AG04450 (cell line): ENCODE data around the gene ATXN1L. TPM values are rescaled to one million over a fixed set of nuclear protein-coding genes. Genes with fewer than 3 reads are reported as not detected.
"Not testable (repeated sequence)": the region's sequence is repeated elsewhere in the genome, so short reads cannot be mapped to it uniquely, and the experiment has no call there.

ENCODE experiments used
- CTCF ChIA-PET: fragments of 300-600, 350-600 bp; formaldehyde crosslinking; extraction: SDS; loops from one replicate; lab custom pipeline; 2022; ENCODE audit warnings: antibody characterized with exemption, inconsistent platforms; lab: Charles Lee
- POLR2A ChIA-PET: fragments of 350-600 bp; formaldehyde crosslinking; extraction: SDS; loops from one replicate; lab custom pipeline; 2021; ENCODE audit warnings: antibody characterized with exemption, inconsistent platforms; lab: Yijun Ruan, JAX
- DNase-seq: peaks from one replicate; pipeline ENCODE4 v3.0.0-alpha.2; 2011; ENCODE audit warnings: low read depth, low spot score
- H3K27ac ChIP-seq: one replicate; pipeline ENCODE4 v1.5.1; 2012; ENCODE audit warnings: low read depth, low read length, control low read depth
- H3K27me3 ChIP-seq: one replicate; pipeline ENCODE4 v1.6.0; 2012; ENCODE audit warnings: low read length; ENCODE audit not compliant: control insufficient read depth, insufficient read depth
- H3K4me3 ChIP-seq: 2 replicates; pipeline ENCODE4 v1.5.1; 2011; ENCODE audit warnings: mild to moderate bottlenecking, low read depth, low read length, control low read depth
- H3K9me3 ChIP-seq: 2 replicates; pipeline ENCODE4 v1.5.1; 2012; ENCODE audit warnings: low read length; ENCODE audit not compliant: control insufficient read depth, insufficient read depth
- polyA plus RNA-seq: library from polyadenylated mRNA; depleted of rRNA; stranded (reverse); fragments of >200 nt; gene quantifications from 2 replicates; pipeline ENCODE4 v1.2.3, GENCODE V29; 2011
- TF ChIP-seq, protein P1 (sequence below): IDR thresholded peaks from 2 replicates; pipeline ENCODE4 v1.5.1; 2011; ENCODE audit warnings: low read depth, low read length, control low read depth, inconsistent platforms

Gene ATXN1L
- polyA plus RNA-seq, 1 experiment = 11.3 TPM

DNA sequence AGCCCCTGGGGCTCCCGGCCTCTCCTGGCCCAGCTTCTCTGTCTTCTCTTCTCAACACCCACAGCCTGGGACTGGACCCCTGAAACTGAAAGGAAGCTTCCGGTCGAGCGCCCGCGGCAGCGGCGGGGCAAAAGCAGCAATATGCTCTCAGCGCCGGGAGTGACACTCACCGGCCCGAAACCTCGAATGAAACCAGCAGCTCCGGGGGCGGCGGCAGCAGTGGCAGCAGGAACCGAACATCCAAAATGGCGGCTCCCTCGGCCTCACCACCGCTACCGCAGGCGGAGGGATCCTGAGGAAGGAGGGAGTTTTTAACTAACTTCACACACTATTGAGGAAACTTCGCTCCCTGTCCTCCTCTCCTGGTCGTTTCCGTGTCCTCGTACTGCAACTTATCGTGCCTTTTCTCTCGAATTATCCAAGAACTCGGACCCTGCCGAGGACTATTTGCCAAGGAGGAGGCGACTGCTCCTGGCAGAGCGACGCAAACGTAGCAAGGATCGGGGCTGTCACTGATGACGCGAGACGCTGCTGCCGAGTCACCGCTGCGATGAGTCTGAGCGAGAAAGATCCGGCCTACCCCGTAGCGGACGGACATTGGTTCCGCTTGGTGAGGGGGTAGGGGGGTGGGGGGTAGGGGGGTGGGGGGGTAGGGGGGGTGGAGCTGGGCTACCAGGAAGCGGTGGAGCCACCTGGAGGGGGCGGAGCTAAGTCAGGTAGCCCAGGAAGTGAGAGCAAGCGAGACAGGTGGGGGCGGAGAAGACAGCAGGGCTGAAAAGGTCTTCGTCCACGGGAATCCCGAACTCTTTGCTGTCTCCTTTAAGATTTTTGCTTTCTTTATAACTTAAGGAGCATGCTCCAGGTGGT is 37.0 kb upstream of the ATXN1L start, which contains the start of gene AP1G1:
TSS of gene AP1G1 (minus strand) at position 242 of the 867 bp plus-strand sequence. CDS start 19,355 bp downstream, outside the sequence.
- ChIA-PET CTCF (interaction anchor here (0.6 to 3.0 kb wide), 2 partner anchors 24 to 74 kb away, joined by 3 to 14 read pairs; no protein-coding TSS in a partner anchor), POLR2A (interaction anchor here (0.6 to 1.1 kb wide), 5 partner anchors 8 to 450 kb away, joined by 3 to 5 read pairs (median 4); no protein-coding TSS in a partner anchor)
- DNase-seq = peak; percentile 96
- H3K27me3 ChIP-seq = no peaks in the 10 kb centered on the region
- TF ChIP-seq, protein P1, sequence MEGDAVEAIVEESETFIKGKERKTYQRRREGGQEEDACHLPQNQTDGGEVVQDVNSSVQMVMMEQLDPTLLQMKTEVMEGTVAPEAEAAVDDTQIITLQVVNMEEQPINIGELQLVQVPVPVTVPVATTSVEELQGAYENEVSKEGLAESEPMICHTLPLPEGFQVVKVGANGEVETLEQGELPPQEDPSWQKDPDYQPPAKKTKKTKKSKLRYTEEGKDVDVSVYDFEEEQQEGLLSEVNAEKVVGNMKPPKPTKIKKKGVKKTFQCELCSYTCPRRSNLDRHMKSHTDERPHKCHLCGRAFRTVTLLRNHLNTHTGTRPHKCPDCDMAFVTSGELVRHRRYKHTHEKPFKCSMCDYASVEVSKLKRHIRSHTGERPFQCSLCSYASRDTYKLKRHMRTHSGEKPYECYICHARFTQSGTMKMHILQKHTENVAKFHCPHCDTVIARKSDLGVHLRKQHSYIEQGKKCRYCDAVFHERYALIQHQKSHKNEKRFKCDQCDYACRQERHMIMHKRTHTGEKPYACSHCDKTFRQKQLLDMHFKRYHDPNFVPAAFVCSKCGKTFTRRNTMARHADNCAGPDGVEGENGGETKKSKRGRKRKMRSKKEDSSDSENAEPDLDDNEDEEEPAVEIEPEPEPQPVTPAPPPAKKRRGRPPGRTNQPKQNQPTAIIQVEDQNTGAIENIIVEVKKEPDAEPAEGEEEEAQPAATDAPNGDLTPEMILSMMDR = no peak
- H3K9me3 ChIP-seq = no peaks in the 10 kb centered on the region; the same call in 1 of the 2 replicates
- peak within 1 kb of the TSS; percentile 98 for H3K27ac ChIP-seq
- H3K4me3 ChIP-seq = peak within 1 kb of the TSS; percentile 72

DNA sequence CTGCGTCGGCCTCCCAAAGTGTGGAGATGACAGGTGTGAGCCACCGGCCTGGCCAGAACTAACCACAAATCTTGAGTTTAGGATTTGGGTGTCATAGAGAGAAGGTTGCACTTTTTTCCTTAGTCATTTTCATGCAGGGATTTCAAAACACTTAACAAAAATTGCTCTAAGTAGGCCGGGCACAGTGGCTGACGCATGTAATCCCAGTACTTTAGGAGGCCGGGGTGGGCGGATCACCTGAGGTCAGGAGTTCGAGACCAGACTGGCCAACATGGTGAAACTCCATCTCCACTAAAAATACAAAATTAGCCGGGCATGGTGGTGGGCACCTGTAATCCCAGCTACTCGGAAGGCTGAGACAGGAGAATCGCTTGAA is 35.6 kb upstream of the ATXN1L start:
- H3K27ac ChIP-seq, H3K9me3 ChIP-seq, H3K4me3 ChIP-seq, H3K27me3 ChIP-seq, DNase-seq, POLR2A ChIA-PET: not testable (repeated sequence)
- CTCF ChIA-PET = interaction anchor here (0.7 kb wide), 1 partner anchor 14 kb away, joined by 3 read pairs; no protein-coding TSS in a partner anchor

DNA sequence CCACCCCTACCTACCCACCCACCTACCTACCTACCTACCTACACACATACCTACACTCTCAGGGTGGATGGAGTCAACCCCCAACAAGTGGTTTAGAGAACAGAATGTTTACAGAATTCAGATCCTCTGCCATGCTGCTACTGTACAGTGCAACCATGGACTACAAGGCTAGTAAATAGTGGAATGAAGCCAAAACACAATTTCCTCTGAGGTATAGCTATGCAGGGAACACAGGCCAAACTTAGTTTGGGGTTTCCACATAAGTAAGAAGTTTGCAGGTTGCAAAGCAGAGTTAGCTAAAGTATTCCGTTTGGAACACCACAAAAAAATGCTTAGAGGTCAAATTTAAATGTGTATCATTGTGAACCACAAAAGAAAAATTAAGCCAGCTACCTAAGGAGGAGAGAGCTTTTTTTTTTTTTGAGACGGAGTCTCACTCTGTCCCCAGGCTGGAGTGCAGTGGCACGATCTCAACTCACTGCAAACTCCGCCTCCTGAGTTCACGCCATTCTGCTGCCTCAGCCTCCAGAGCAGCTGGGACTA is 34.4 kb upstream of the ATXN1L start:
- no peak for DNase-seq
- Histone ChIP-seq H3K27me3 (no peaks in the 10 kb centered on the region), H3K4me3 (no peak overlapping the region), H3K9me3 (no peaks in the 10 kb centered on the region; the same call in 1 of the 2 replicates), H3K27ac (no peak overlapping the region)
- ChIA-PET CTCF (interaction anchor here (1.3 kb wide), 1 partner anchor 71 kb away, joined by 4 read pairs; no protein-coding TSS in a partner anchor), POLR2A (no interaction called here)
- TF ChIP-seq, protein P1 = no peak

DNA sequence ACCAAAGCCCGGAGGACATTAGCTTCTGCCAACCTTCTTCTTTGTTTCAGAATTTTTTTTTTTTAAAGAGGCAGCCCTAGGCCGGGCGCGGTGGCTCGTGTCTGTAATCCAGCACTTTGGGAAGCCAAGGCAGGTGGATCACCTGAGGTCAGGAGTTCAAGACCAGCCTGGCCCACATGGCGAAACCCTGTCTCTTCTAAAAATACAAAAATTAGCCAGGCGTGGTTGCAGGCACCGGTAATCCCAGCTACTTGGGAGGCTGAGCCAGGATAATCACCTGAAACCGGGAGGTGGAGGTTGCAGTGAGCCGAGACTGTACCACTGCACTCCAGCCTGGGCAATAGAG is 28.6 kb upstream of the ATXN1L start:
- not testable (repeated sequence) for H3K27me3 ChIP-seq, H3K4me3 ChIP-seq, H3K9me3 ChIP-seq, DNase-seq
- POLR2A ChIA-PET = interaction anchor here (0.6 to 1.5 kb wide), 5 partner anchors 9 to 94 kb away, joined by 3 to 5 read pairs (median 4); partner anchors contain the start of genes AP1G1 and IST1
- peak overlapping the region; percentile 89 for H3K27ac ChIP-seq
- CTCF ChIA-PET = interaction anchor here (1.1 to 1.5 kb wide), 2 partner anchors 10 to 144 kb away, joined by 3 to 5 read pairs; no protein-coding TSS in a partner anchor

DNA sequence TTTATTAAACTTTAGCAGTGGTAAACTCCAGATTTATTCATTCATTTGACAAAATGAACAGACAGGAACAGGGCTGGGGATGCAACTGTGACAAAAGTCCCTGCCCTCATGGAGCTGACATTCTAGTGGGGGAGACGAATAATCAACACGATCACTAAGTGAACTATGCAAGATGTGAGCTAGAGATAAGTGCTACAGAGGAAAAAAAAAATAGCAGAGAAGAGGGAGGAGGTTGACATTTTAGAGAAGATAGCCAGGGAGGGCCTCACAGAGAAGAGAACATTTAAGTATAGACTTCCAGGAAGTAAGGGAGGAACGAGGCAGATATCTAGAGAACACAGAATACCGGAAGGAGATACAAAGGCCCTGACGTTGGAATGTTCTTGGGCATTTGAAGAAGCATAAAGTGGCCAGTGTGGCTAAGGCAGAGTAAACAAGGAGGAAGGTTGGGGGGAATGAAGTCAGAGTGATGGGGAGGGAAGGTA is 19.2 kb upstream of the ATXN1L start:
- DNase-seq = no peak
- no peaks in the 10 kb centered on the region for H3K9me3 ChIP-seq
- H3K27me3 ChIP-seq = no peaks in the 10 kb centered on the region
- TF ChIP-seq, protein P1 = no peak
- no peak overlapping the region for H3K4me3 ChIP-seq
- ChIA-PET POLR2A (interaction anchor here (0.6 kb wide), 1 partner anchor 25 kb away, joined by 5 read pairs; no protein-coding TSS in a partner anchor), CTCF (interaction anchor here (1.0 kb wide), 1 partner anchor 56 kb away, joined by 3 read pairs; no protein-coding TSS in a partner anchor)
- H3K27ac ChIP-seq = no peak overlapping the region
